Activated CD4-positive, alpha-beta T cell treated with anti-CD3 and anti-CD28 coated beads for 36 hours (primary cell): ENCODE measurements around the gene SLC7A4. TPM values are rescaled to one million over a fixed set of nuclear protein-coding genes. Genes with fewer than 3 reads are reported as not detected.

Experiments
- ATAC-seq: fragments of 200-7000 bp; cut with Tn5 transposase; one replicate; pipeline ENCODE4 v1.10.0; 2021; ENCODE audit warnings: mild to moderate bottlenecking, moderate library complexity
- CTCF ChIA-PET: fragments of 350-600 bp; sonication (Branson Sonifier 250); formaldehyde crosslinking; loops from one replicate; lab custom pipeline; 2021; ENCODE audit warnings: antibody characterized with exemption; lab: Charles Lee
- POLR2A ChIA-PET: fragments of 350-600 bp; sonication (Branson Sonifier 250); formaldehyde crosslinking; loops from one replicate; lab custom pipeline; 2021; ENCODE audit warnings: antibody characterized with exemption, inconsistent platforms; lab: Charles Lee
- DNase-seq: peaks from one replicate; pipeline ENCODE4 v3.0.0-alpha.2; 2020
- H3K27ac Mint-ChIP-seq: one replicate; pipeline ENCODE4 v1.8.0; 2021; ENCODE audit warnings: mixed read lengths
- H3K27me3 Mint-ChIP-seq: one replicate; pipeline ENCODE4 v1.8.0; 2021; ENCODE audit warnings: mixed read lengths
- H3K36me3 Mint-ChIP-seq: one replicate; pipeline ENCODE4 v1.8.0; 2021; ENCODE audit warnings: low read depth, mixed read lengths
- H3K4me1 Mint-ChIP-seq: one replicate; pipeline ENCODE4 v1.8.0; 2021; ENCODE audit warnings: mixed read lengths
- H3K4me3 Mint-ChIP-seq: one replicate; pipeline ENCODE4 v1.8.0; 2021; ENCODE audit warnings: mild to moderate bottlenecking, moderate library complexity, mixed read lengths
- H3K9me3 Mint-ChIP-seq: one replicate; pipeline ENCODE4 v1.8.0; 2021; ENCODE audit warnings: low read depth, mixed read lengths
- intact Hi-C, 2 experiments: fragments of 100-400 bp; cut with DNase I in 1 of 2; cut with micrococcal nuclease in 1 of 2; formaldehyde crosslinking; loops; one replicate each; pipeline versions ENCODE4 v1.14.2 to v1.15.1; 2022 to 2024; cut with DNase I, micrococcal nuclease
- microRNA-seq: library from miRNA; unstranded; fragments of <30 nt; microRNA quantifications from one replicate; pipeline ENCODE4 v1.2.0, GENCODE V29; 2021; ENCODE audit warnings: borderline replicate concordance
- total RNA-seq, 2 experiments: library from RNA; stranded (reverse); gene quantifications; one replicate each; pipeline ENCODE4 v1.2.3, GENCODE V29; 2021

SLC7A4 gene
- total RNA-seq, 2 experiments from 2014 or later, result not detected

- intact Hi-C loops, result no loop called here
- ATAC-seq, result no peak
Measured at GRCh38 chr22:20983081-20983771, 49.1 kb downstream of the SLC7A4 start.

DNA sequence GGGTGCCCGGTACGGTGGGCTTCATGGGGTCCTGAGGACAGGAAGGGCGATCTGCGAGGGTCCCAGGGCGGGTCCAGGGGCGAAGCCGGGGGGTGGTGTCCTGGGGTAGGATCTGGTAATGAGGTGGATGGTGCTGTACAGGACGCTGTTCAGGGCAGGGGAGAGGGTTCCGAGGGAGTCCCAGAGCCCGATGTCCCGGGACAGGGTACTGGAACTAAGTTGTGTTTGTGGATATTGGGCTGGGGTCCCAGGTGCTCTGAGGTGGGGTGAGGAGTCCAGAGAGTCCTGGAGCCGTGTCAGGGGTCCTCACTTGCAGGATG is 49.8 kb downstream of the SLC7A4 start:
- Mint-ChIP-seq H3K4me1 (peaks cover 40% of the 10 kb centered on the region), H3K4me3 (peak overlapping the region; percentile 98), H3K27me3 (no peaks in the 10 kb centered on the region), H3K27ac (peak overlapping the region; percentile 92), H3K36me3 (peaks cover 14% of the 10 kb centered on the region), H3K9me3 (peaks cover 3% of the 10 kb centered on the region)
- intact Hi-C loops, result loop anchor here in 1 of 2 experiments (1.0 kb wide), 3 partner anchors 20 to 65 kb away; partner anchors contain the start of genes CRKL and THAP7
- CTCF ChIA-PET, result interaction anchor here (0.6 to 2.2 kb wide), 8 partner anchors 8 to 31 kb away, joined by 3 to 10 read pairs (median 4); partner anchors contain the start of gene THAP7
- DNase-seq (peak; percentile 25), ATAC-seq (no peak)
- POLR2A ChIA-PET, result interaction anchor here (0.9 to 1.4 kb wide), 4 partner anchors 10 to 20 kb away, joined by 3 to 9 read pairs (median 4); partner anchors contain the start of gene THAP7

More at GRCh38 chr22:20983081-20983771, 49.1 kb downstream of the SLC7A4 start:
- H3K4me1 Mint-ChIP-seq, result peaks cover 40% of the 10 kb centered on the region
- CTCF ChIA-PET, result interaction anchor here (0.8 to 1.4 kb wide), 3 partner anchors 15 to 27 kb away, joined by 4 to 6 read pairs (median 5); partner anchors contain the start of gene THAP7
- peak overlapping the region; percentile 92 for H3K27ac Mint-ChIP-seq
- DNase-seq, result no peak
- H3K27me3 Mint-ChIP-seq, result no peaks in the 10 kb centered on the region
- peak overlapping the region; percentile 98 for H3K4me3 Mint-ChIP-seq
- POLR2A ChIA-PET, result interaction anchor here (1.2 to 1.4 kb wide), 2 partner anchors 11 to 19 kb away, joined by 3 to 9 read pairs; partner anchors contain the start of gene THAP7
- H3K36me3 Mint-ChIP-seq, result peaks cover 14% of the 10 kb centered on the region
- H3K9me3 Mint-ChIP-seq, result peaks cover 3% of the 10 kb centered on the region

- Mint-ChIP-seq H3K9me3 (peaks cover 3% of the 10 kb centered on the region), H3K27ac (peak within 1 kb of the TSS; percentile 92), H3K27me3 (no peaks in the 10 kb centered on the region), H3K4me3 (peak within 1 kb of the TSS; percentile 98), H3K4me1 (peaks cover 40% of the 10 kb centered on the region), H3K36me3 (peaks cover 14% of the 10 kb centered on the region)
- peak; percentile 74 for ATAC-seq
- intact Hi-C loops, result loop anchor here (1.0 to 2.0 kb wide), 4 partner anchors 19 to 65 kb away; partner anchors contain the start of genes CRKL (in 1 of the 2) and THAP7 (in 1 of the 2)
- ChIA-PET CTCF (interaction anchor here (0.6 to 2.2 kb wide), 12 partner anchors 8 to 1022 kb away, joined by 3 to 10 read pairs (median 3); partner anchors contain the start of gene THAP7), POLR2A (interaction anchor here (0.9 to 1.4 kb wide), 4 partner anchors 9 to 20 kb away, joined by 3 to 9 read pairs (median 4); partner anchors contain the start of gene THAP7)
- DNase-seq, result peak; percentile 85
Measured at GRCh38 chr22:20981787-20982562, 50.4 kb downstream of the SLC7A4 start, which contains the start of gene LZTR1. Gene LZTR1 (plus strand): TSS chr22:20982297. CDS start chr22:20982372, 75 bp downstream.

- H3K4me3 Mint-ChIP-seq, result peak overlapping the region; percentile 98
- intact Hi-C loops, result loop anchor here in 1 of 2 experiments (2.0 kb wide), 1 partner anchor 20 kb away; no protein-coding TSS in a partner anchor
- H3K9me3 Mint-ChIP-seq, result peaks cover 3% of the 10 kb centered on the region
- H3K27me3 Mint-ChIP-seq, result no peaks in the 10 kb centered on the region
- DNase-seq (no peak), ATAC-seq (no peak)
- peaks cover 8% of the 10 kb centered on the region for H3K36me3 Mint-ChIP-seq
- ChIA-PET CTCF (interaction anchor here (0.6 to 2.2 kb wide), 5 partner anchors 9 to 1023 kb away, joined by 3 to 10 read pairs (median 3); no protein-coding TSS in a partner anchor), POLR2A (interaction anchor here (0.6 kb wide), 1 partner anchor 9 kb away, joined by 6 read pairs; no protein-coding TSS in a partner anchor)
- peaks cover 40% of the 10 kb centered on the region for H3K4me1 Mint-ChIP-seq
- peak overlapping the region; percentile 92 for H3K27ac Mint-ChIP-seq
Measured at GRCh38 chr22:20980938-20981722, 51.2 kb downstream of the SLC7A4 start.

DNA sequence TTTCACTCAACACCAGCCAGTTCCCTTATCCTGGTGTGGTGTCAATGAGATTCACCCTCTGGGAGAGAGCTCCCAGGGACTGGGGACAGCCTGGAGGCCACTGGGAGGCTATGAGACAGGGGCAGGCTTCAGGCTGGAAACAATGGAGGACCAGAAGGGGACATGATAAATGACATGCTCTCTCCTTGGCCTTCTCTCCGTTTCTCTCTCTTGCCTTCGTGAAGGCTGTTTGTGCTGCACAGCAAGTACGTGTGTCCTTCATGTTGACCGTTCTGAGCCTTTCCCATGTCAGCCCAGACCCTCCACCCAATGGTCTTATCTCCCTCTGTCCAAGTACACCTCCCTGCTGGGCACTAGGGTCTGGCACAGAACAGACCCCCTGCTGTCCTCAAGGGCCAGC is 51.8 kb downstream of the SLC7A4 start:
- DNase-seq, result no peak
- Mint-ChIP-seq H3K36me3 (peaks cover 8% of the 10 kb centered on the region), H3K9me3 (peaks cover 3% of the 10 kb centered on the region), H3K4me1 (peaks cover 40% of the 10 kb centered on the region), H3K27me3 (no peaks in the 10 kb centered on the region), H3K27ac (peak overlapping the region; percentile 92), H3K4me3 (peak overlapping the region; percentile 98)
- ChIA-PET POLR2A (interaction anchor here (0.6 kb wide), 1 partner anchor 8 kb away, joined by 6 read pairs; no protein-coding TSS in a partner anchor), CTCF (interaction anchor here (2.2 kb wide), 1 partner anchor 19 kb away, joined by 10 read pairs; no protein-coding TSS in a partner anchor)
- intact Hi-C loops, result loop anchor here in 1 of 2 experiments (2.0 kb wide), 1 partner anchor 20 kb away; no protein-coding TSS in a partner anchor
- ATAC-seq, result no peak

- intact Hi-C loops, result loop anchor here (1.0 to 2.0 kb wide), 2 partner anchors 21 to 122 kb away; partner anchors contain the start of gene PI4KA (in 1 of the 2)
- DNase-seq (no peak), ATAC-seq (no peak)
- ChIA-PET POLR2A (interaction anchor here (0.8 kb wide), 1 partner anchor 11 kb away, joined by 3 read pairs; no protein-coding TSS in a partner anchor), CTCF (no interaction called here)
- H3K36me3 Mint-ChIP-seq, result peaks cover 8% of the 10 kb centered on the region
- no peak overlapping the region for H3K27ac Mint-ChIP-seq
- H3K9me3 Mint-ChIP-seq, result peaks cover 3% of the 10 kb centered on the region
- peaks cover 40% of the 10 kb centered on the region for H3K4me1 Mint-ChIP-seq
- no peaks in the 10 kb centered on the region for H3K27me3 Mint-ChIP-seq
- H3K4me3 Mint-ChIP-seq, result peak overlapping the region; percentile 26
Measured at GRCh38 chr22:20979940-20980453, 52.4 kb downstream of the SLC7A4 start.

- Mint-ChIP-seq H3K9me3 (peaks cover 3% of the 10 kb centered on the region), H3K36me3 (peaks cover 8% of the 10 kb centered on the region), H3K4me1 (peaks cover 40% of the 10 kb centered on the region), H3K27ac (peak overlapping the region; percentile 78), H3K4me3 (peak overlapping the region; percentile 63), H3K27me3 (no peaks in the 10 kb centered on the region)
- intact Hi-C loops, result loop anchor here in 1 of 2 experiments (1.0 kb wide), 1 partner anchor 121 kb away; the partner anchor contains the start of gene PI4KA
- ChIA-PET POLR2A (interaction anchor here (0.8 kb wide), 1 partner anchor 12 kb away, joined by 3 read pairs; no protein-coding TSS in a partner anchor), CTCF (no interaction called here)
- ATAC-seq (peak; percentile 82), DNase-seq (peak; percentile 86)
Measured at GRCh38 chr22:20979243-20979809, 53.0 kb downstream of the SLC7A4 start.

Small RNA genes within 50 kb of the gene (microRNA-seq; reads per million reads assigned to microRNA genes)
- gene MIR649, result not detected

Other genes starting within 250 kb of the SLC7A4 start
- 10 to 100 TPM; 52.8 TPM for gene PI4KA, start 173.8 kb downstream of the SLC7A4 start, total RNA-seq
- 10 to 100 TPM; 22.8 to 33.8 TPM for gene SNAP29, start 173.6 kb downstream of the SLC7A4 start, total RNA-seq
- 10 to 100 TPM; 80.8 to 92.0 TPM for gene CRKL, start 115.2 kb downstream of the SLC7A4 start, total RNA-seq
- under 1 TPM in 1 of 2 experiments, not detected in 1; 0.21 TPM for gene AIFM3, start 65.3 kb downstream of the SLC7A4 start, total RNA-seq
- gene LZTR1, start 50.3 kb downstream of the SLC7A4 start, total RNA-seq, result 10 to 100 TPM; 31.9 to 40.5 TPM
- 10 to 100 TPM; 25.1 to 27.2 TPM for gene THAP7, start 30.4 kb downstream of the SLC7A4 start, total RNA-seq
- under 1 TPM; 0.18 to 0.25 TPM for gene P2RX6, start 17.4 kb downstream of the SLC7A4 start, total RNA-seq
- gene LRRC74B, start 13.4 kb upstream of the SLC7A4 start, total RNA-seq, result not detected